ENCODE measurements around the gene DNAJC11.
"Not testable (repeated sequence)": the region's sequence is repeated elsewhere in the genome, so short reads cannot be mapped to it uniquely, and the experiment has no call there.

DNAJC11 gene

GRCh38 chr1:6652986-6653385 is 48.6 kb downstream of the DNAJC11 start:
- DNase-seq (ENCODE audit: low read depth, low spot score) = no peak

DNA sequence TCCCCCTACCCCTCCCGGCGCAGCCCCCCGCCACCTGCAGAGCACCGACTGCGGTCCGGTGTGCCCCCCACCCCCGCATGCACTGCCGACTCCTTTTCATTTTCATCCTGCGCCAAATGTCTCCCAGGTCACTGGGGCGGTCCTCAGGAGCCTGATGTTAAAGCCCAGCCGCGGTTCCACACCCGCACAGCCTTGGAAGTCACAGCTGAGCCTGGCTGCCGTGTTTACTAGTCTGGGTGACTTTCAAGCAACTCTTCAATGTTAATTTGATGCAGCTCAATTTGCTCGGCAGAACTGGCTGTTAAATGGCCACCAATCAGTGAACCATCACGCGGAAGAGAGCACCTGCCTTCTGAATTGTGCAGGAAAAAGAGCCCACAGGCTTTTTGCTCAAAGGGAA is 49.7 kb downstream of the DNAJC11 start:
- no peak for DNase-seq (ENCODE audit: low read depth, low spot score)

GRCh38 chr1:6648556-6648955 is 53.1 kb downstream of the DNAJC11 start:
- DNase-seq (ENCODE audit: low read depth, low spot score) = no peak

GRCh38 chr1:6646499-6647148 is 55.0 kb downstream of the DNAJC11 start:
- no peak for DNase-seq (ENCODE audit: low read depth, low spot score)

DNA sequence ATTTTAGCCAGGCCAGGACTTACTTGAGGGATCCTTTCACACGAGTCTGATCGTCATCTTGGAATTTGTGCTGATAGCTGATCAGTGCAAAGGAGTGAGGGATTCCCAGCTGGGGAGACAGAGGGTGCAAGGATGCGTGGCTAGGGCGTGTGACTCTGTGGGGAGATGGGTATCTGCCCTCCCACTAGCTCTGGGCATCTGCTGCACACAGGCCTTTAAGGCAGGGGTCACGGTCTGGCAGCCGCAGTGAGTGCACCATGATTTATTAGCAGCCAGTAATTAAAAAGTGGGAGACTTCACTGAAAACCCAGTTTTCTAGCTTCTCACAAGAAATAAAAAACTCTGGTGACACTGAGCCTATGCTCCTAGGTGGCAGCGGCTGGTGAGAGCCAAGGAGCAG is 56.6 kb downstream of the DNAJC11 start:
- no peak for DNase-seq (ENCODE audit: low read depth, low spot score)

DNA sequence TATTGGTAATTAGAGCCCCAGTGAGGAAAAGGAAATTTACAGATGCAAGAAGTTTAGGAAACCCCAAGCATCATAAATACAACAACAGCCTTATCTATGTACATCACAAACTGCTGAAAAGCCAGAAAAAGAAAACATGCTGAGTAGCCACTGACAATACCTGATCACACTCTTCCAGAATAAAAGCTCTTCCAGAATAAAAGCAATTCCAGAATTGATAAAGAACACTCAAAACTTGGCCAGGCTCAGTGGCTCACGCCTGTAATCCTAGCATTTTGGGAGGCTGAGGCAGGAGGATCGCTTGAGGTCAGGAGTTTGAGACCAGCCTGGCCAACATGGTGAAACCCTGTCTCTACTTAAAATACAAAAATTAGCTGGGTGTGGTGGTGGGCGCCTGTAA is 60.7 kb downstream of the DNAJC11 start:
- DNase-seq (ENCODE audit: low read depth, low spot score) = not testable (repeated sequence)

DNA sequence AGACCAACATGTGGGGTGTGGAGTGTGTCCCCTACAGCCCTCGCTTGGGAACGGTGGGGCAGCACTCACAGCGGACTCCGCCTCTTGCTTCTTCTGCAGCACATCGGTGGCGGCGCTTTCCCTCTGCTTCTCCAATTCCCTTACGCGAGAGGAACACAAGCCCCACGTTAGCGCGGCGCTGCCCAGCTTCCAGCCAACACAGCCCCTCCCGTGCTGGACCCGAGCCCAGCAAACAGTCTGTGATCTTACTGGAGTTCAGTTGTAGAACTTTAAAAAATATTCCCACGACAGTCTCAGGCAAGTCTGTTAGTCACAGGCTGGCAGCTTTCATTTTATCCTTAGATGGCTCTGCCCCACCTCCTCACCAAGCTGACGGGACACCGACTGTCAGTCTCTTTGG is 63.4 kb downstream of the DNAJC11 start:
- no peak for DNase-seq (ENCODE audit: low read depth, low spot score)

- DNase-seq (ENCODE audit: low read depth, low spot score) = no peak
Observed at GRCh38 chr1:6637770-6638169, 63.8 kb downstream of the DNAJC11 start.

DNA sequence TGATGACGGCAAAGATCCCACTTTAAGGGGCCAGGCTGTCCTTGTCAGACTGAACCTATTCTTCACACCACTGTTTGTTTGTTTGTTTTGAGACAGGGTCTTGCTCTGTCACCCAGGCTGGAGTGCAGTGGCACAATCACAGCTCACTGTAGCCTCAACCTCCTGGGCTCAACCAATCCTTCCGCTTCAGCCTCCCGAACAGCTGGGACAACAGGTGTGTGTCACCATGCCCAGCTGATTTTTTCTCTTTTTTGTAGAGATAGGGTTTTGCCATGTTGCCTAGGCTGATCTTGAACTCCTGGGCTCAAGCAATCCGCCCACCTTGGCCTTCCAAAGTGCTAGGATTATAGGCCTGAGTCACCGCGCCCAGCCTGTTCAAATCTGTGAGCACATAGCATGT is 64.8 kb downstream of the DNAJC11 start:
- not testable (repeated sequence) for DNase-seq (ENCODE audit: low read depth, low spot score)

DNA sequence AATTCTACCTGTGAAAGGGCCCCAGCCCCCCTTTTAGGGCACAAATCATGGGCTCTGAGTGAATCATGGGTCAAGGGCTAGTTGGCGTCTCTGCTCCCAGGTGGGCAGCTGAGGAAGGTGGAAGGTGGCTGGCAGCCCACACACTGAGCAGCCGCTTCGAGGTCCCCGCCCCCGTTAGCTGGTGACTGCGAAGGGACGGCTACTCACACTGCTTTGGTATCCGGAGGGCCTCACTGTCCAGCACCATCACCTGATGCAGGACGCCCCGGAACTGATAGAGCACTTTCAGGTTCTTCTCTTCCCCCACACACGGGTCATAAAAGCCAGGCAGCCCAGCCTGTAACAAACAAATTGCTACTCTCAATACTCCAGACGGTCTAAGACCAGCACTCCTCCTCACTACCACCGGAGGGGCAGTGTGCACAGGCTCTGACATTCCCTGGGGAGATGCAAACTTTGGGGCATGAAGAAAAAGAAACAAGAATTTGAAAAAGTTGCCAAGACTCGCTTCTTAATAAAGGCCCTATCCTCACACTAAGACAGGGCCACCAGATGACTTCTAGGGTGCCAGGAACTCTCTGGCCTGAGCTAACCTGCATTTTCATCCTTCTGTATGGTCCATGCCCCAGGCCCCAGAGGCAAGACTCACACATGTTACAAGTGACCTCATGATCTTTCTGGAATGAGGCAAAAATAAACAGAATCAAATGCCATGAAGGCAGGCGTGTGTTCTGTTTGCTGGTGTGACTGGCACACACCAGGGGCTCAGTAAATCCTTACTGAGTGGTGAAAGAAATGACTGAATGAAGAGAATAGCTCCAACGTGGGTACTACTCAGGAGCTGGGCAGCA is 65.5 kb downstream of the DNAJC11 start:
- no peak for DNase-seq (ENCODE audit: low read depth, low spot score)

- DNase-seq (ENCODE audit: low read depth, low spot score) = no peak
Observed at GRCh38 chr1:6635161-6635909, 66.3 kb downstream of the DNAJC11 start.

GRCh38 chr1:6634371-6635052 is 67.1 kb downstream of the DNAJC11 start:
- DNase-seq (ENCODE audit: low read depth, low spot score) = no peak

GRCh38 chr1:6632588-6633514 is 68.8 kb downstream of the DNAJC11 start:
- no peak for DNase-seq (ENCODE audit: low read depth, low spot score)

- DNase-seq (ENCODE audit: low read depth, low spot score) = no peak
Observed at GRCh38 chr1:6631058-6631457, 70.6 kb downstream of the DNAJC11 start.

DNA sequence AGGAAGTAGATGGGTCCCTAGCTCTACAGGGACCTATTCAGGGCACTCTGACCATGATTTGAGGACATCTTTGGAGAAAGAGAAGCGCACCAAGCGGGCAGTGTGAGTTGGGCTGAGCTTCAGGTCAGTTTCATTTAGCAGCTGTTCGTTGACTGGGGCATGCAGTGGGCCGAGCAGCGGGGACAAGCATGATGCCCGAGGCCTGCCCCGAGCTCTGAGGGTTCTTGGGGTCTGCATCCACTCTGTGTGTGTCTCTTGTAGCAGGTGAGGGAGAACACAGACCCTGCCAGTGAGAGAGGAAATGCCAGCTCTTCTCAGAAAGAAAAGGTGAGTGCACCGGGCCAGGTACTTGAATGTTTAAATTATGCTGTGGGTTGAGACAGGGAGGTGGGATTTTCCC is 71.6 kb downstream of the DNAJC11 start:
- no peak for DNase-seq (ENCODE audit: low read depth, low spot score)

DNA sequence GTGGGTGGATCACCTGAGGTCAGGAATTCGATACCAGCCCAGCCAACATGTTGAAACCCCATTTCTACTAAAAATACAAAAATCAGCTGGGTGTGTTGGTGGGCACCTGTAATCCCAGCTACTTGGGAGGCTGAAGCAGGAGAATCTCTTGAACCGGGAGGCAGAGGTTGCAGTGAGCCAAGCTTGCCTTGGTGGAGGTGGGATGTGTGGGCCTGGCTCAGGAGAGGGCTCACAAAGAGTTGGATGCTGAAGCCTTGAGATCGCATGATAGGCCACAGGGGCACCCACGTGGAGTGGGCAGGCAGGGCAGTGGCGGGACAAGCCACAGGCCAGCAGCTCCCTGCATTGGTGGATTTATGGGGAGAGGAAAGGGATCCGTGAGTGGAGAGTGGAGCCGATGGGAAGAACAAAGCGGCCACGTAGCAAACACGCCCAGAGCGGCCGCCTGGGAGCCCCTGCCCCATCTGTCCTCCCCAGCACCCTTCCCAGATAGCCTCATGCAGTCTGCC is 72.6 kb downstream of the DNAJC11 start:
- DNase-seq (ENCODE audit: low read depth, low spot score) = no peak

DNA sequence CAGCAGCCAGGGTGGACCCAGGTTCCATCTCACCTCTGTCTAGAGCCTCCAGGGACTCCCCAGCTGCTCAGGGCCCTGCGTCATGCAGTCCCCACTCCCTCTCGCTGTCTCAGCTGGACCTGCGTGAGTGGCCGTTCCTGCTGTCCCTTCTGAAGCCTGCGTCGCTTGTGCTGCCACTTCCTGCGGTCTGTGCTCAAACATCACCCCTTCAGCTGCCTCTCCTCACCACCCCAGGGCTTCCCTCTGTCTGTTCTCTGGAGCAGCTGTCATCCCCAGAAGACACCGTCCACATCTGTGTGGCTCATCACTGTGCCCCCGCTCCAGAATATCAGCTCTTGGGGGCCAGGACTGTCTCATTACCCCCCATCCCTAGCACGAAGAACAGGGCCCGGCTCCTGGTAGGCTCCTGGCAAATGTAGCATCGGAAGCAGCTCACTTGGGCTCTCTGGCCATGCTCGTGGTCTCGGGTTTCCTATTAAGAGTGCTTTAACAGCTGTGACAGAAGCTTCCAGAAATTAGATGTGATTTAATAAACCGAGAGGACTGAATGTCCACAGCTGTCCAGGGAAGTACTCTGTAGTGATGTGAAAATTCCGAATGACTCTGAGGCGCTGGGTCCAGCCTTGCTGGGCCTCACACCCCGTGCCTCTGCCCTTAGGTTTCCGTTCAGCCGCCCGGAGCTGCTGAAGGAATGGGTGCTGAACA is 73.6 kb downstream of the DNAJC11 start:
- DNase-seq (ENCODE audit: low read depth, low spot score) = no peak

DNA sequence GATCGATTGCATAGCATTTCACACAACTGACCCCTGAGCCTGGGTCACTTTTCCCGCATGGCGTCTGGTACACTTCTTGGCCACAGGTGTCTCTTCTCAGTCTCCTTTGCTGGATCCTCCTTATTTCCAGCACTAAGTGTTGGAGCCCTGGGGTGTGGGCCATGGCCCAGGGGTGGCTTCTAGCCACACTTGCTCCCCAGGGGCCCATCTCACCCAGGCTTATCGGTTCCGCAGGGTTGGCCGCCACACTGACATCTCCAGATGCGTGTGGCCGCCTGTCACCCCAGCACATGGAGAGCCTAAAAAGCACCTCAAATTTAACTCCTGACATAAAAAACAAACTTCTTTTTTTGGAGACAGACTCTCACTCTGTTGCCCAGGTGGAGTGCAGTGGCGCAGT is 74.6 kb downstream of the DNAJC11 start:
- DNase-seq (ENCODE audit: low read depth, low spot score) = no peak

- DNase-seq (ENCODE audit: low read depth, low spot score) = no peak
Observed at GRCh38 chr1:6625584-6626149, 75.9 kb downstream of the DNAJC11 start.
